Measurements from ENCODE around the gene GALNT16.

GRCh38 chr14:69375722-69376121 lies 115.8 kb downstream of the GALNT16 start:
- TF ChIP-seq, protein P1, sequence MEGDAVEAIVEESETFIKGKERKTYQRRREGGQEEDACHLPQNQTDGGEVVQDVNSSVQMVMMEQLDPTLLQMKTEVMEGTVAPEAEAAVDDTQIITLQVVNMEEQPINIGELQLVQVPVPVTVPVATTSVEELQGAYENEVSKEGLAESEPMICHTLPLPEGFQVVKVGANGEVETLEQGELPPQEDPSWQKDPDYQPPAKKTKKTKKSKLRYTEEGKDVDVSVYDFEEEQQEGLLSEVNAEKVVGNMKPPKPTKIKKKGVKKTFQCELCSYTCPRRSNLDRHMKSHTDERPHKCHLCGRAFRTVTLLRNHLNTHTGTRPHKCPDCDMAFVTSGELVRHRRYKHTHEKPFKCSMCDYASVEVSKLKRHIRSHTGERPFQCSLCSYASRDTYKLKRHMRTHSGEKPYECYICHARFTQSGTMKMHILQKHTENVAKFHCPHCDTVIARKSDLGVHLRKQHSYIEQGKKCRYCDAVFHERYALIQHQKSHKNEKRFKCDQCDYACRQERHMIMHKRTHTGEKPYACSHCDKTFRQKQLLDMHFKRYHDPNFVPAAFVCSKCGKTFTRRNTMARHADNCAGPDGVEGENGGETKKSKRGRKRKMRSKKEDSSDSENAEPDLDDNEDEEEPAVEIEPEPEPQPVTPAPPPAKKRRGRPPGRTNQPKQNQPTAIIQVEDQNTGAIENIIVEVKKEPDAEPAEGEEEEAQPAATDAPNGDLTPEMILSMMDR (IDR thresholded peaks at IDR 0.05) = no peak
- TF ChIP-seq POLR2A (IDR thresholded peaks at IDR 0.05) = no peak
